Natural killer cell (primary cell): ENCODE data around the gene ZNF570. TPM values are rescaled to one million over a fixed set of nuclear protein-coding genes. Genes with fewer than 3 reads are reported as not detected.

Experiments used
- ATAC-seq, 3 donors: fragments of 150-1000 bp in 2 of 3; fragments of 200-7000 bp in 1 of 3; cut with Tn5 transposase; 1 replicate in 1 of 3; 2 replicates in 2 of 3; pipeline ENCODE4 v1.10.0; 2021; ENCODE audit warnings: mild to moderate bottlenecking in 2 of 3, moderate library complexity in 2 of 3
- DNase-seq, 2 donors: peaks; one replicate each; pipeline versions ENCODE4 v3.0.0 to v3.0.0-alpha.2; 2013 to 2021; ENCODE audit warnings: mixed read lengths in 1 of 2
- H3K27ac ChIP-seq: one replicate; pipeline ENCODE4 v1.5.1; 2013; ENCODE audit warnings: mild to moderate bottlenecking, low read length
- H3K27me3 ChIP-seq: one replicate; pipeline ENCODE4 v1.6.1; 2013; ENCODE audit warnings: low read length; ENCODE audit not compliant: control insufficient read depth, insufficient read depth
- H3K36me3 ChIP-seq: one replicate; pipeline ENCODE4 v1.6.1; 2013; ENCODE audit warnings: low read length; ENCODE audit not compliant: control insufficient read depth, insufficient read depth
- H3K4me1 ChIP-seq: one replicate; pipeline ENCODE4 v1.6.1; 2013; ENCODE audit warnings: low read length; ENCODE audit not compliant: control insufficient read depth, insufficient read depth
- H3K4me3 ChIP-seq: one replicate; pipeline ENCODE4 v1.5.1; 2013; ENCODE audit warnings: low read length
- H3K9me3 ChIP-seq: one replicate; pipeline ENCODE4 v1.6.1; 2013; ENCODE audit warnings: low read length; ENCODE audit not compliant: control insufficient read depth, insufficient read depth
- H3K27ac Mint-ChIP-seq, 2 donors: one replicate each; pipeline ENCODE4 v1.8.0; 2022; ENCODE audit warnings: mild to moderate bottlenecking in 2 of 2, mixed read lengths in 2 of 2, moderate library complexity in 1 of 2
- H3K27me3 Mint-ChIP-seq, 2 donors: one replicate each; pipeline ENCODE4 v1.8.0; 2022; ENCODE audit warnings: low read depth in 2 of 2, mixed read lengths in 2 of 2
- H3K36me3 Mint-ChIP-seq: one replicate; pipeline ENCODE4 v1.8.0; 2022; ENCODE audit warnings: mixed read lengths
- H3K4me1 Mint-ChIP-seq, 2 donors: one replicate each; pipeline ENCODE4 v1.8.0; 2022; ENCODE audit warnings: mixed read lengths in 2 of 2
- H3K4me3 Mint-ChIP-seq: one replicate; pipeline ENCODE4 v1.8.0; 2022; ENCODE audit warnings: mild to moderate bottlenecking, moderate library complexity, mixed read lengths
- H3K9me3 Mint-ChIP-seq, 2 donors: one replicate each; pipeline ENCODE4 v1.8.0; 2022; ENCODE audit warnings: mixed read lengths in 2 of 2
- CTCF ChIP-seq: fragments of 200-600 bp; IDR thresholded peaks from one replicate; pipeline ENCODE4 v1.8.0; 2022; ENCODE audit warnings: antibody characterized with exemption
- WGBS: methylation state at CpG from one replicate; pipeline ENCODE4 v1.1.7; 2013; ENCODE audit warnings: missing lambda C conversion rate; ENCODE audit not compliant: insufficient coverage; 5-methylcytosine and 5-hydroxymethylcytosine counted together
- intact Hi-C: fragments of 100-400 bp; cut with micrococcal nuclease; formaldehyde crosslinking; loops from one replicate; pipeline ENCODE4 v1.14.2; 2022
- total RNA-seq, 4 donors: library from RNA; stranded (reverse); fragments of 120-200 nt in 1 of 4; gene quantifications; one replicate each; pipeline versions ENCODE4 v1.2.3 to v1.2.4, GENCODE V29; 2013 to 2022

The ZNF570 gene
- total RNA-seq, 3 donors from 2014 or later (not counting 1 experiment from before 2014, with no cell fraction given) = 12.6 to 19.6 (median 17.6) TPM

GRCh38 chr19:37511186-37511585 is 42.0 kb downstream of the ZNF570 start:
- peaks cover 4% of the 10 kb centered on the region for H3K36me3 ChIP-seq
- no peak overlapping the region for H3K27ac ChIP-seq
- Mint-ChIP-seq H3K36me3 (peaks cover 13% of the 10 kb centered on the region), H3K27me3 (no peaks in the 10 kb centered on the region), H3K4me3 (no peak overlapping the region), H3K9me3 (peaks cover 0 to 5% of the 10 kb centered on the region in 2 donors), H3K4me1 (peaks cover 10% of the 10 kb centered on the region in 2 donors), H3K27ac (no peak overlapping the region)
- DNase-seq = no peak
- intact Hi-C loops = no loop called here
- peaks cover 7% of the 10 kb centered on the region for H3K4me1 ChIP-seq
- peaks cover 8% of the 10 kb centered on the region for H3K9me3 ChIP-seq
- H3K27me3 ChIP-seq = no peaks in the 10 kb centered on the region
- no peak overlapping the region for H3K4me3 ChIP-seq
- no peak for TF ChIP-seq CTCF
- WGBS = 97% methylated on average over 3 of the region's 3 CpGs
- no peak for ATAC-seq

GRCh38 chr19:37511821-37512220 is 42.7 kb downstream of the ZNF570 start:
- H3K4me3 Mint-ChIP-seq = no peak overlapping the region
- intact Hi-C loops = no loop called here
- WGBS = 96% methylated on average over 3 of the region's 3 CpGs
- peaks cover 11% of the 10 kb centered on the region for H3K9me3 ChIP-seq
- ATAC-seq = no peak
- H3K4me3 ChIP-seq = no peak overlapping the region
- TF ChIP-seq CTCF = no peak
- peaks cover 5% of the 10 kb centered on the region for H3K4me1 ChIP-seq
- peaks cover 10% of the 10 kb centered on the region in 2 donors for H3K4me1 Mint-ChIP-seq
- peaks cover 0 to 5% of the 10 kb centered on the region in 2 donors for H3K9me3 Mint-ChIP-seq
- H3K36me3 Mint-ChIP-seq = peaks cover 13% of the 10 kb centered on the region
- peak overlapping the region; percentile 29 to 89 for H3K27ac Mint-ChIP-seq
- no peak for DNase-seq
- H3K27ac ChIP-seq = no peak overlapping the region
- peaks cover 4% of the 10 kb centered on the region for H3K36me3 ChIP-seq
- H3K27me3 Mint-ChIP-seq = no peaks in the 10 kb centered on the region
- no peaks in the 10 kb centered on the region for H3K27me3 ChIP-seq

GRCh38 chr19:37513397-37513796 is 44.2 kb downstream of the ZNF570 start:
- H3K9me3 Mint-ChIP-seq = peaks cover 0 to 5% of the 10 kb centered on the region in 2 donors
- H3K27me3 Mint-ChIP-seq = no peaks in the 10 kb centered on the region
- WGBS = 22% methylated on average over 2 of the region's 2 CpGs
- intact Hi-C loops = no loop called here
- H3K27me3 ChIP-seq = no peaks in the 10 kb centered on the region
- no peak overlapping the region for H3K4me3 ChIP-seq
- ATAC-seq (peak; percentile 39 to 94 (median 91)), DNase-seq (no peak)
- H3K36me3 ChIP-seq = peaks cover 4% of the 10 kb centered on the region
- H3K9me3 ChIP-seq = peaks cover 21% of the 10 kb centered on the region
- H3K36me3 Mint-ChIP-seq = peaks cover 13% of the 10 kb centered on the region
- no peak for TF ChIP-seq CTCF
- H3K27ac Mint-ChIP-seq = peak overlapping the region; percentile 71 to 89
- peak overlapping the region; percentile 43 for H3K27ac ChIP-seq
- no peaks in the 10 kb centered on the region for H3K4me1 ChIP-seq
- peaks cover 10% of the 10 kb centered on the region in 2 donors for H3K4me1 Mint-ChIP-seq
- H3K4me3 Mint-ChIP-seq = peak overlapping the region; percentile 14

DNA sequence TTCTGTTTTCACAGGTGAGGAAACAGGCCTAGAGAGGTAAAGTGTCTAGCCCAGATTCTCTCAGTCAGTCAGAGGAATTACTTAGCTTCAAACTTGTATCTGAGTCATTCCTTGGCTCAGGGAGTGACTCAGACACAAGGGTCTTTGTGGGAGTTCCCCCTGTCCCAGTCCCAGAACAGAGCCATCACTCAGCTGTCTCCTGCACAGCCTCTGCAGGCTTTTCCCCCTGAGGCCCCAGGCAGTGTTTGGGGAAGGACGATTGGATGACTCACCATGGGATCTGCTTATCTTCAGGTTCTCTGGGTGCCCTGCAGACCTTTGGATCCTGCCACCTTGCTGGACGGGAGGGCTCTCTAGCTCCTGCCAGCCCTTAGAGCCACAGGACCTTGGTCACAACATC is 50.7 kb downstream of the ZNF570 start:
- ATAC-seq = peak in 1 of 3 donors; percentile 31
- Mint-ChIP-seq H3K9me3 (peaks cover 3 to 6% of the 10 kb centered on the region in 2 donors), H3K4me3 (no peak overlapping the region), H3K27ac (peak overlapping the region in 1 of 2 donors; percentile 67), H3K36me3 (peaks cover 29% of the 10 kb centered on the region), H3K4me1 (no peaks in the 10 kb centered on the region), H3K27me3 (no peaks in the 10 kb centered on the region)
- no peak overlapping the region for H3K27ac ChIP-seq
- H3K36me3 ChIP-seq = peaks cover 3% of the 10 kb centered on the region
- H3K4me1 ChIP-seq = no peaks in the 10 kb centered on the region
- 80% methylated on average over 2 of the region's 2 CpGs for WGBS
- no peaks in the 10 kb centered on the region for H3K27me3 ChIP-seq
- no peak for DNase-seq
- intact Hi-C loops = no loop called here
- no peak for TF ChIP-seq CTCF
- H3K9me3 ChIP-seq = peaks cover 28% of the 10 kb centered on the region
- no peak overlapping the region for H3K4me3 ChIP-seq
